OCI-LY1 (cell line): ENCODE results near the gene LRMDA.

Source experiments
- H2AFZ ChIP-seq: fragments of 200-600 bp; sonication (generic), shearing (Covaris generic); 2 replicates; pipeline ENCODE4 v1.6.0; 2014; ENCODE audit warnings: antibody characterized with exemption, mild to moderate bottlenecking, low read length
- H3F3A ChIP-seq: fragments of 200-600 bp; sonication (generic), shearing (Covaris generic); 2 replicates; pipeline ENCODE4 v1.6.0; 2014; ENCODE audit warnings: mild to moderate bottlenecking, antibody characterized with exemption, low read length, moderate library complexity; ENCODE audit not compliant: insufficient read depth
- H3K27ac ChIP-seq: fragments of 200-600 bp; sonication (generic); 2 replicates; pipeline ENCODE4 v1.5.1; 2014; ENCODE audit warnings: low read length, mixed run types, mild to moderate bottlenecking, low read depth; ENCODE audit not compliant: poor library complexity, severe bottlenecking
- H3K27me3 ChIP-seq: fragments of 200-600 bp; sonication (generic); 2 replicates; pipeline ENCODE4 v1.6.0; 2014; ENCODE audit warnings: antibody characterized with exemption, mild to moderate bottlenecking, low read length, moderate library complexity; ENCODE audit not compliant: insufficient read depth
- H3K36me3 ChIP-seq: fragments of 200-600 bp; sonication (generic); 2 replicates; pipeline ENCODE4 v1.6.1; 2014; ENCODE audit warnings: mild to moderate bottlenecking, antibody characterized with exemption, low read length, moderate library complexity, mixed read lengths; ENCODE audit not compliant: insufficient read depth
- H3K4me1 ChIP-seq: fragments of 200-600 bp; sonication (generic); 2 replicates; pipeline ENCODE4 v1.5.1; 2014; ENCODE audit warnings: mild to moderate bottlenecking, low read length, moderate library complexity; ENCODE audit not compliant: insufficient read depth, severe bottlenecking
- H3K4me2 ChIP-seq: fragments of 200-600 bp; sonication (generic), shearing (Covaris generic); 2 replicates; pipeline ENCODE4 v1.6.1; 2014; ENCODE audit warnings: low read length
- H3K4me3 ChIP-seq: fragments of 200-600 bp; sonication (generic); 2 replicates; pipeline ENCODE4 v1.5.1; 2014; ENCODE audit warnings: low read length, low read depth, mild to moderate bottlenecking, mixed read lengths; ENCODE audit not compliant: poor library complexity, severe bottlenecking
- H3K79me2 ChIP-seq: fragments of 200-600 bp; shearing (Covaris generic); 2 replicates; pipeline ENCODE4 v1.6.1; 2016; ENCODE audit warnings: mixed run types, low read length, mixed read lengths; ENCODE audit not compliant: insufficient read depth
- H3K9ac ChIP-seq: fragments of 200-600 bp; sonication (generic), shearing (Covaris generic); 2 replicates; pipeline ENCODE4 v1.6.1; 2014; ENCODE audit warnings: mild to moderate bottlenecking, low read length, mixed read lengths
- H3K9me2 ChIP-seq: fragments of 200-600 bp; sonication (generic), shearing (Covaris generic); 2 replicates; pipeline ENCODE4 v1.6.1; 2014; ENCODE audit warnings: low read depth, mild to moderate bottlenecking, low read length, mixed read lengths
- H3K9me3 ChIP-seq: fragments of 200-600 bp; shearing (Covaris generic); 2 replicates; pipeline ENCODE4 v1.6.1; 2014; ENCODE audit warnings: low read length, mixed read lengths
- H4K20me1 ChIP-seq: fragments of 200-600 bp; sonication (generic), shearing (Covaris generic); 2 replicates; pipeline ENCODE4 v1.6.0; 2016; ENCODE audit warnings: mild to moderate bottlenecking, low read length; ENCODE audit not compliant: insufficient read depth
- EZH2 ChIP-seq: fragments of 200-600 bp; sonication (generic), shearing (Covaris generic); IDR thresholded peaks from 2 replicates; pipeline ENCODE4 v1.8.0; 2017; ENCODE audit warnings: borderline replicate concordance, mixed run types, mild to moderate bottlenecking, antibody characterized with exemption, low read length, moderate library complexity, mixed read lengths
- TF ChIP-seq, protein P1 (sequence below): fragments of 200-600 bp; sonication (generic), shearing (Covaris generic); IDR thresholded peaks from 2 replicates; pipeline ENCODE4 v1.5.1; 2017; ENCODE audit warnings: mild to moderate bottlenecking, antibody characterized with exemption, low read length, moderate library complexity, mixed read lengths

LRMDA gene

DNA sequence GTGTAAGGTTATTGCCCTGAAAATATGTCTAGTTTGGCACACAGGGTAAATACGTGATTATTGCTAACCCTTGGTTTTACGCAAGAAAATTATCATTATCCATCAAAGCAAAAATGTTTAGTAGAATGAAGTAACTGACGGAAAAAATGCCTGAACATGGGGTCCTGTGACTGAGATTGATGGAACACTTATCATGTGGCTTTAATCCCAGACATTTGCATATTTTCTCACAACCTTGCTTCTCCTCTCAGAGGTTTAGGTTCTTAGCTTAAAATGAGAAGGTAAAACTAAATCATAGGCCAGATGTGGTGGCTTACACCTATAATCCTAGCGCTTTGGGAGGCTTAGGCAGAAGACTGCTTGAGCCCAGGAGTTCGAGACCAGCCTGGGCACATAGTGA is 1010.7 kb downstream of the LRMDA start:
- Histone ChIP-seq H2AFZ (no peak overlapping the region), H3K36me3 (no peaks in the 10 kb centered on the region)

DNA sequence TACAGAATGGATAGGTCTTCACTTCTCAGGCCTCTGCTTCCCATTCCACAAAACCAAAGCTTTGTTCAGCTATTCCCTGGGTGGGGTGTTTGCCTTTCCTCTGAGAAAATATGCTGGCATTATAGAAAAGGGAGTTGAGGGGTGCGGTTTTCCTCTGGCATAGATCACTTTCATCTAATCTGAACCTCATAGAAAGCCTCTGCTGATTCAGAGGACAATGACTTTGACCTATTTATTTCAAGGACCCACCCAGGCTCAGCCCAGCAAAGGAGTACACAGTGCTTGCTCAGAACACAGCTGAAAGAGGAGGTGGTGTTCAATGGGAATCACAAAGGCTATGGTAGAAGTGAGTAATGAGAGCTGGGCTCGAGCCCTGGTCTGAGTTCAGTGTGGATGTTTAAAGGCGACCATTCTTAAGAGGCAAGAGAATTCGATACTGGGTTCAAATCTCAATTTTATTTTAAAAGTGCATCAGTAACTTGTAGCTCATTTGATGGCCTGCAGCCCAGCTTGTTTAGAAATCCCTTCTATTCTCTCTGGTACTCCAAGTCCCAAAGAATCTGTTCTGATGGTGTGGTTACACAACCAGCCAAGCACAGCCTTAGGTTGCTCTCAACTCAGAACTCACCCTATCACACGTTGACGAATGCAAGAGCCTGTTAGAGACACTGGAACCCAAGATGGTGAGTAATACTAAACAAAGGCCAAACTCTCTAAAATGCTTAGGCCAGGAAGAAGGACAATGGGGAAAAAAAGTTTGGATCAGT is 1012.8 kb downstream of the LRMDA start:
- no peaks in the 10 kb centered on the region for H3K9me3 ChIP-seq
- no peaks in the 10 kb centered on the region for H3K36me3 ChIP-seq
- H3K79me2 ChIP-seq: no peaks in the 10 kb centered on the region
- no peak overlapping the region for H3K4me2 ChIP-seq
- no peak overlapping the region for H2AFZ ChIP-seq
- H3K27me3 ChIP-seq: no peaks in the 10 kb centered on the region
- no peaks in the 10 kb centered on the region for H4K20me1 ChIP-seq
- no peak overlapping the region for H3K27ac ChIP-seq
- no peak overlapping the region for H3K4me3 ChIP-seq
- no peaks in the 10 kb centered on the region for H3K9me2 ChIP-seq
- H3F3A ChIP-seq: no peaks in the 10 kb centered on the region
- H3K9ac ChIP-seq: no peak overlapping the region
- H3K4me1 ChIP-seq: no peaks in the 10 kb centered on the region
- TF ChIP-seq EZH2: no peak
- TF ChIP-seq, protein P1, sequence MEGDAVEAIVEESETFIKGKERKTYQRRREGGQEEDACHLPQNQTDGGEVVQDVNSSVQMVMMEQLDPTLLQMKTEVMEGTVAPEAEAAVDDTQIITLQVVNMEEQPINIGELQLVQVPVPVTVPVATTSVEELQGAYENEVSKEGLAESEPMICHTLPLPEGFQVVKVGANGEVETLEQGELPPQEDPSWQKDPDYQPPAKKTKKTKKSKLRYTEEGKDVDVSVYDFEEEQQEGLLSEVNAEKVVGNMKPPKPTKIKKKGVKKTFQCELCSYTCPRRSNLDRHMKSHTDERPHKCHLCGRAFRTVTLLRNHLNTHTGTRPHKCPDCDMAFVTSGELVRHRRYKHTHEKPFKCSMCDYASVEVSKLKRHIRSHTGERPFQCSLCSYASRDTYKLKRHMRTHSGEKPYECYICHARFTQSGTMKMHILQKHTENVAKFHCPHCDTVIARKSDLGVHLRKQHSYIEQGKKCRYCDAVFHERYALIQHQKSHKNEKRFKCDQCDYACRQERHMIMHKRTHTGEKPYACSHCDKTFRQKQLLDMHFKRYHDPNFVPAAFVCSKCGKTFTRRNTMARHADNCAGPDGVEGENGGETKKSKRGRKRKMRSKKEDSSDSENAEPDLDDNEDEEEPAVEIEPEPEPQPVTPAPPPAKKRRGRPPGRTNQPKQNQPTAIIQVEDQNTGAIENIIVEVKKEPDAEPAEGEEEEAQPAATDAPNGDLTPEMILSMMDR: no peak

More for the DNA sequence above, 1010.7 kb downstream of the LRMDA start:
- no peaks in the 10 kb centered on the region for H3K9me3 ChIP-seq
- H3K4me2 ChIP-seq: no peak overlapping the region
- no peaks in the 10 kb centered on the region for H3K79me2 ChIP-seq
- no peaks in the 10 kb centered on the region for H3K27me3 ChIP-seq
- H3F3A ChIP-seq: no peaks in the 10 kb centered on the region
- no peaks in the 10 kb centered on the region for H4K20me1 ChIP-seq
- H3K27ac ChIP-seq: no peak overlapping the region
- no peak overlapping the region for H3K9ac ChIP-seq
- H3K9me2 ChIP-seq: no peaks in the 10 kb centered on the region
- no peak overlapping the region for H3K4me3 ChIP-seq
- no peak for TF ChIP-seq EZH2
- TF ChIP-seq, protein P1: no peak
- no peaks in the 10 kb centered on the region for H3K4me1 ChIP-seq

DNA sequence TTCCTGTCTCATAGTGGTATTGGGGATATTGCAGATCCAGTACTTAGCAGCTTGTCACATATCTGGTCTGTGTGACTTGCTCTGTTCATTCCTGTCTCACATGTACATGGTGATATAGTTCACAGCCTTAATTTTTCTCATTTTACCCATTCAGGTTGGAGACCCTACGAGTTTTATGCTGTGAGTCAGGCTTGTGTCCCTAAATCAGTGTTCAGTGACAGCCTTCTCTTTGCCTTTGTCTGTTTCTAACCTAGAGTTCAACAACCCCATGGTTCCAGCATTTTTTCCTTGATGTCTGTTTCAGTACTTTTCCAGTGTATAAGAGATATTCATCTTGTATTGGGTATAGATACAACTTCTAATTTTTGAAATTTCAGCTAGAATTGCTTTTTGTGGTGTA is 1016.2 kb downstream of the LRMDA start:
- TF ChIP-seq EZH2: no peak
- TF ChIP-seq, protein P1: no peak
- no peak overlapping the region for H3K4me3 ChIP-seq
- H3K9me3 ChIP-seq: no peaks in the 10 kb centered on the region
- H3K4me1 ChIP-seq: no peaks in the 10 kb centered on the region
- H3F3A ChIP-seq: no peaks in the 10 kb centered on the region
- H3K79me2 ChIP-seq: no peaks in the 10 kb centered on the region
- no peaks in the 10 kb centered on the region for H4K20me1 ChIP-seq
- H3K9me2 ChIP-seq: no peaks in the 10 kb centered on the region
- no peak overlapping the region for H3K27ac ChIP-seq
- no peaks in the 10 kb centered on the region for H3K27me3 ChIP-seq
- H3K36me3 ChIP-seq: no peaks in the 10 kb centered on the region
- H3K4me2 ChIP-seq: no peak overlapping the region
- no peak overlapping the region for H2AFZ ChIP-seq
- H3K9ac ChIP-seq: no peak overlapping the region
